H1 (cell line): ENCODE data around the gene GBA2. TPM values are rescaled to one million over a fixed set of nuclear protein-coding genes. Genes with fewer than 3 reads are reported as not detected.

Experiments used
- CTCF ChIA-PET: fragments of 300-600 bp; sonication (Branson Sonifier 250); formaldehyde crosslinking; loops from one replicate; lab custom pipeline; 2021; ENCODE audit not compliant: partially characterized antibody; lab: Charles Lee
- POLR2A ChIA-PET: fragments of 300-600 bp; sonication (Branson Sonifier 250); formaldehyde crosslinking; loops from one replicate; lab custom pipeline; 2021; ENCODE audit warnings: inconsistent platforms; ENCODE audit not compliant: partially characterized antibody; lab: Charles Lee
- DNase-seq, 2 experiments: peaks; one replicate each; pipeline versions ENCODE4 v3.0.0 to v3.0.0-alpha.2; 2010 to 2022; ENCODE audit warnings: low spot score in 2 of 2, low read depth in 1 of 2, mixed read lengths in 1 of 2
- FAIRE-seq: peaks from 2 replicates; lab custom pipeline; 2011; peaks lifted over from hg19 to GRCh38; lab: Jason Lieb, UNC
- H2AFZ ChIP-seq: 2 replicates; pipeline ENCODE4 v1.8.1; 2012; ENCODE audit warnings: low read length, inconsistent platforms
- H2AK5ac ChIP-seq: 2 replicates; pipeline ENCODE4 v1.6.1; 2013; ENCODE audit warnings: low read depth, low read length
- H2BK120ac ChIP-seq: replicated peaks from 2 replicates; pipeline ENCODE3; 2013; ENCODE audit warnings: low read depth, low read length, inconsistent platforms
- H2BK12ac ChIP-seq: 2 replicates; pipeline ENCODE4 v1.6.1; 2013; ENCODE audit warnings: low read depth, low read length
- H2BK15ac ChIP-seq: 2 replicates; pipeline ENCODE4 v1.6.1; 2013; ENCODE audit warnings: low read length
- H2BK20ac ChIP-seq: 2 replicates; pipeline ENCODE4 v1.6.1; 2013; ENCODE audit warnings: low read length
- H2BK5ac ChIP-seq: 2 replicates; pipeline ENCODE4 v1.6.1; 2013; ENCODE audit warnings: low read depth, low read length
- H3K14ac ChIP-seq: 2 replicates; pipeline ENCODE4 v1.6.1; 2013; ENCODE audit warnings: inconsistent platforms; ENCODE audit not compliant: insufficient read length
- H3K18ac ChIP-seq: 2 replicates; pipeline ENCODE4 v1.6.1; 2013; ENCODE audit warnings: low read length; ENCODE audit errors: extremely low read depth
- H3K23ac ChIP-seq: 2 replicates; pipeline ENCODE4 v1.6.1; 2013; ENCODE audit warnings: inconsistent platforms; ENCODE audit not compliant: insufficient read length
- H3K23me2 ChIP-seq: 2 replicates; pipeline ENCODE4 v1.6.1; 2013; ENCODE audit warnings: low read depth, low read length
- H3K27ac ChIP-seq: 2 replicates; pipeline ENCODE4 v1.6.1; 2011; ENCODE audit warnings: low read depth, low read length, inconsistent platforms
- H3K27me3 ChIP-seq, 4 experiments: replicated peaks in 1 of 4; 1 replicate in 1 of 4; 2 replicates in 3 of 4; pipeline versions ENCODE4 v1.6.1 to v1.8.1; 2011 to 2013; ENCODE audit warnings: low read length in 3 of 4, mild to moderate bottlenecking in 3 of 4, inconsistent platforms in 2 of 4, mixed read lengths in 2 of 4, moderate library complexity in 1 of 4; ENCODE audit not compliant: control insufficient read depth in 3 of 4, insufficient read depth in 3 of 4; ENCODE audit errors: extremely low read depth in 1 of 4
- H3K36me3 ChIP-seq, 4 experiments: 2 replicates each; pipeline versions ENCODE4 v1.6.1 to v1.8.1; 2011 to 2013; ENCODE audit warnings: mild to moderate bottlenecking in 4 of 4, low read length in 3 of 4, moderate library complexity in 2 of 4, control low read depth in 1 of 4, inconsistent platforms in 1 of 4; ENCODE audit not compliant: insufficient read depth in 4 of 4, control insufficient read depth in 2 of 4
- H3K4ac ChIP-seq: replicated peaks from 2 replicates; pipeline ENCODE3; 2013; ENCODE audit warnings: low read length, low read depth, mixed read lengths, inconsistent platforms; ENCODE audit not compliant: insufficient read length
- H3K4me1 ChIP-seq, 4 experiments: replicated peaks in 1 of 4; 1 replicate in 1 of 4; 2 replicates in 3 of 4; pipeline versions ENCODE4 v1.6.1 to v1.8.1; 2011 to 2013; ENCODE audit warnings: low read length in 3 of 4, inconsistent platforms in 2 of 4, mixed read lengths in 1 of 4; ENCODE audit not compliant: insufficient read depth in 4 of 4, control insufficient read depth in 3 of 4
- H3K4me2 ChIP-seq, 2 experiments: 2 replicates each; pipeline versions ENCODE4 v1.6.1 to v1.8.1; 2011 to 2013; ENCODE audit warnings: low read depth in 2 of 2, low read length in 2 of 2, control low read depth in 1 of 2, inconsistent platforms in 1 of 2, mild to moderate bottlenecking in 1 of 2; ENCODE audit not compliant: insufficient read depth in 1 of 2
- H3K4me3 ChIP-seq, 4 experiments: fragments of 200-600, 300-600 bp in 1 of 4; sonication (generic), shearing (Covaris generic), sonication (Bioruptor Twin) in 1 of 4; 2 replicates each; pipeline versions ENCODE4 v1.5.1 to v1.8.1; 2011 to 2016; ENCODE audit warnings: low read length in 4 of 4, low read depth in 3 of 4, control low read depth in 2 of 4, inconsistent platforms in 2 of 4, mild to moderate bottlenecking in 2 of 4, mixed read lengths in 1 of 4, moderate library complexity in 1 of 4; ENCODE audit not compliant: insufficient read depth in 2 of 4; ENCODE audit errors: extremely low read depth in 1 of 4
- H3K56ac ChIP-seq: replicated peaks from 2 replicates; pipeline ENCODE3; 2013; ENCODE audit warnings: low read depth, mild to moderate bottlenecking, mixed read lengths, low read length, inconsistent platforms; ENCODE audit not compliant: insufficient read length
- H3K79me1 ChIP-seq: 2 replicates; pipeline ENCODE4 v1.6.1; 2013; ENCODE audit warnings: low read depth, low read length, control low read depth
- H3K79me2 ChIP-seq, 2 experiments: 2 replicates each; pipeline versions ENCODE4 v1.6.1 to v1.8.1; 2012 to 2013; ENCODE audit warnings: low read length in 2 of 2, mild to moderate bottlenecking in 2 of 2, inconsistent platforms in 1 of 2; ENCODE audit not compliant: insufficient read depth in 2 of 2, control insufficient read depth in 1 of 2
- H3K9ac ChIP-seq, 4 experiments: replicated peaks in 1 of 4; 1 replicate in 1 of 4; 2 replicates in 3 of 4; pipeline versions ENCODE4 v1.6.1 to v1.8.1; 2011 to 2013; ENCODE audit warnings: low read depth in 3 of 4, low read length in 3 of 4, control low read depth in 2 of 4, mild to moderate bottlenecking in 2 of 4, moderate library complexity in 2 of 4, inconsistent platforms in 1 of 4; ENCODE audit errors: extremely low read depth in 1 of 4
- H3K9me3 ChIP-seq, 2 experiments: 2 replicates each; pipeline versions ENCODE4 v1.6.1 to v1.8.1; 2012 to 2013; ENCODE audit warnings: mild to moderate bottlenecking in 2 of 2, moderate library complexity in 2 of 2, control low read depth in 1 of 2, inconsistent platforms in 1 of 2, low read depth in 1 of 2, low read length in 1 of 2, mixed read lengths in 1 of 2; ENCODE audit not compliant: insufficient read depth in 2 of 2
- H4K20me1 ChIP-seq, 2 experiments: replicated peaks in 1 of 2; 2 replicates each; pipeline versions ENCODE3 to v1.8.1; 2011 to 2013; ENCODE audit warnings: inconsistent platforms in 2 of 2, low read length in 2 of 2, mild to moderate bottlenecking in 1 of 2; ENCODE audit not compliant: insufficient read depth in 2 of 2, control insufficient read depth in 1 of 2
- H4K5ac ChIP-seq: 2 replicates; pipeline ENCODE4 v1.6.1; 2013; ENCODE audit warnings: low read length, low read depth, mixed read lengths, inconsistent platforms; ENCODE audit not compliant: insufficient read length
- H4K8ac ChIP-seq: 2 replicates; pipeline ENCODE4 v1.8.0; 2013; ENCODE audit warnings: mild to moderate bottlenecking, moderate library complexity, low read length, inconsistent platforms; ENCODE audit not compliant: insufficient read depth; ENCODE audit errors: extremely low read depth
- H4K91ac ChIP-seq: replicated peaks from 2 replicates; pipeline ENCODE3; 2013; ENCODE audit warnings: low read length, mixed read lengths, inconsistent platforms; ENCODE audit not compliant: insufficient read length
- EP300 ChIP-seq, 2 experiments: IDR thresholded peaks; 1 replicate in 1 of 2; 2 replicates in 1 of 2; pipeline ENCODE4 v1.6.1; 2011 to 2012; ENCODE audit warnings: low read depth in 2 of 2, low read length in 2 of 2, mild to moderate bottlenecking in 2 of 2, borderline replicate concordance in 1 of 2, inconsistent platforms in 1 of 2, moderate library complexity in 1 of 2
- SIN3A ChIP-seq, 2 experiments: IDR thresholded peaks in 1 of 2; conservative IDR thresholded peaks in 1 of 2; 2 replicates each; pipeline ENCODE4 v1.6.1; 2011 to 2012; ENCODE audit warnings: low read length in 2 of 2, improper control_type of control experiment in 1 of 2, low read depth in 1 of 2, mild to moderate bottlenecking in 1 of 2
- ZNF274 ChIP-seq: IDR thresholded peaks from 2 replicates; pipeline ENCODE4 v1.7.0; 2012; ENCODE audit warnings: low read length, borderline replicate concordance; ENCODE audit errors: extremely low read depth
- WGBS, 2 experiments: shearing (Covaris generic) in 1 of 2; methylation state at CpG; one replicate each; pipeline versions ENCODE4 v1.1.6 to v1.1.7; 2013 to 2015; ENCODE audit warnings: low lambda C conversion rate in 2 of 2, mixed read lengths in 2 of 2, inconsistent platforms in 1 of 2, low coverage in 1 of 2, missing lambda C conversion rate in 1 of 2; ENCODE audit not compliant: insufficient replicate concordance in 2 of 2, insufficient coverage in 1 of 2, insufficient read length in 1 of 2; ENCODE audit errors: extremely low coverage in 1 of 2, missing lambda C conversion rate in 1 of 2; 5-methylcytosine and 5-hydroxymethylcytosine counted together
- long read RNA-seq, 2 experiments: library from RNA in 1 of 2; library from capped mRNA in 1 of 2; stranded (forward); transcript quantifications; one replicate each; pipeline ENCODE4 v2.0.0, GENCODE V29; 2021; ENCODE audit warnings: inconsistent platforms in 1 of 2
- polyA minus RNA-seq, 3 experiments: library from RNA; depleted of rRNA, polyadenylated mRNA; stranded (reverse); fragments of >200 nt; gene quantifications; 1 replicate in 2 of 3; 2 replicates in 1 of 3; pipeline ENCODE4 v1.2.3, GENCODE V29; 2011
- polyA plus RNA-seq, 7 experiments: library from polyadenylated mRNA; depleted of rRNA in 3 of 7; stranded (reverse) in 5 of 7; unstranded in 2 of 7; fragments of >200 nt in 5 of 7; fragments of 200-250 nt in 2 of 7; gene quantifications; 1 replicate in 5 of 7; 2 replicates in 1 of 7; 4 replicates in 1 of 7; pipeline versions ENCODE4 v1.2.1 to v1.2.3, GENCODE V29; 2011 to 2013; ENCODE audit warnings: missing spikeins in 2 of 7, mixed read lengths in 2 of 7
- total RNA-seq: library from RNA; stranded (reverse); fragmentation: NEBNext Ultra II Directional; extraction: Animal tissue kit (Norgen Biotek cat#: 25700); gene quantifications from 2 replicates; pipeline ENCODE4 v1.2.1, GENCODE V29; 2021
- TF ChIP-seq, protein P1 (sequence below): IDR thresholded peaks from 2 replicates; pipeline ENCODE4 v1.6.1; 2012; ENCODE audit warnings: low read length, inconsistent platforms

Gene GBA2
- total RNA-seq (69.1 and 71.9 TPM in 2 replicates), polyA plus RNA-seq (2011; rRNA removed) (64.2 and 81.4 TPM in 2 replicates), polyA minus RNA-seq (2011; rRNA and poly(A)+ RNA removed) (132 and 143 TPM in 2 replicates)
- 87.4 TPM for polyA plus RNA-seq (2011; cell fraction: cytosol; rRNA removed)
- 241 TPM for polyA plus RNA-seq (2011; cell fraction: nucleus; rRNA removed)
- 67.1 to 85.0 TPM (median 79.7 TPM) in 4 replicates for polyA plus RNA-seq (2012, experiment 1 of 2)
- polyA plus RNA-seq (2012, experiment 2 of 2) = 57.6 TPM
- polyA plus RNA-seq (2013, experiment 1 of 2) = 48.6 TPM
- 44.0 TPM for polyA plus RNA-seq (2013, experiment 2 of 2)
- 39.7 TPM for polyA minus RNA-seq (2011; cell fraction: cytosol; rRNA and poly(A)+ RNA removed)
- polyA minus RNA-seq (2011; cell fraction: nucleus; rRNA and poly(A)+ RNA removed) = 91.8 TPM
- long read RNA-seq, experiment 1, partial matches to known transcripts = 23 of 33 reads
- long read RNA-seq, experiment 1, other reads (novel, unspliced or antisense) = 9 of 33 reads
- long read RNA-seq, experiment 2, partial matches to known transcripts = 12 of 14 reads
- long read RNA-seq, experiment 2, other reads (novel, unspliced or antisense) = 2 of 14 reads

GRCh38 chr9:35748858-35749514, at the start of gene GBA2, which contains the start of gene RGP1:
TSS of gene GBA2 (minus strand) at chr9:35749228. CDS start at chr9:35748704, 524 bp downstream.
TSS of gene RGP1 (plus strand) at chr9:35749287. CDS start at chr9:35749756, 469 bp downstream.
- Histone ChIP-seq H3K79me1 (peaks cover 10% of the 10 kb centered on the region; the same call in 1 of the 2 replicates), H3K18ac (no peak within 1 kb of the TSS), H3K56ac (peak within 1 kb of the TSS; percentile 60), H2AK5ac (no peak within 1 kb of the TSS), H3K14ac (no peak within 1 kb of the TSS), H2BK5ac (peak within 1 kb of the TSS; percentile 80), H4K8ac (peak within 1 kb of the TSS; percentile 70), H3K9me3 (no peaks in the 10 kb centered on the region), H3K27me3 (no peaks in the 10 kb centered on the region), H4K20me1 (peaks cover 11 to 24% of the 10 kb centered on the region in 2 experiments), H3K9ac (peak within 1 kb of the TSS; percentile 66 to 81 (median 72)), H4K91ac (no peak within 1 kb of the TSS), H2BK20ac (no peak within 1 kb of the TSS), H3K4me3 (peak within 1 kb of the TSS; percentile 88 to 98 (median 94)), H3K36me3 (peaks cover 6 to 33% (median 18%) of the 10 kb centered on the region in 4 experiments; a peak in 6 of 8 replicates), H2BK15ac (no peak within 1 kb of the TSS; the same call in 1 of the 2 replicates), H3K4me2 (peak within 1 kb of the TSS; percentile 98 to 99), H3K27ac (peak within 1 kb of the TSS; percentile 74; the same call in 1 of the 2 replicates), H3K4me1 (peaks cover 0 to 19% (median 5%) of the 10 kb centered on the region in 4 experiments; a peak in 5 of 7 replicates), H3K23ac (no peak within 1 kb of the TSS), H2BK120ac (no peak within 1 kb of the TSS), H2BK12ac (peak within 1 kb of the TSS; percentile 12; the same call in 1 of the 2 replicates), H3K4ac (no peak within 1 kb of the TSS), H2AFZ (peak within 1 kb of the TSS; percentile 30; the same call in 1 of the 2 replicates), H3K79me2 (peaks cover 21 to 40% of the 10 kb centered on the region in 2 experiments), H4K5ac (peak within 1 kb of the TSS; percentile 84), H3K23me2 (peaks cover 11% of the 10 kb centered on the region)
- CTCF ChIA-PET = interaction anchor here (0.5 to 7.2 kb wide), 14 partner anchors 9 to 258 kb away, joined by 3 to 87 read pairs (median 4); partner anchors contain the start of genes CREB3 and TLN1
- 1% methylated on average over 44 of the region's 69 CpGs; no CpG with 5 or more reads in 1 of the 2 experiments for WGBS, 2 experiments
- FAIRE-seq (no peak), DNase-seq (peak in 1 of 2 experiments; percentile 88)
- POLR2A ChIA-PET = interaction anchor here (0.8 to 7.0 kb wide), 20 partner anchors 8 to 149 kb away, joined by 3 to 59 read pairs (median 4); partner anchors contain the start of genes ARHGEF39, CCDC107, CREB3 and RMRP
- TF ChIP-seq EP300 (IDR thresholded peaks at IDR 0.05; ENCODE audit: borderline replicate concordance in 1 of 2, low read depth in 2 of 2, low read length in 2 of 2) (0 out of 3 replicates have a peak, but pooled peaks of 1 of the 2 experiments have one; percentile 70), ZNF274 (no peak), SIN3A (conservative IDR thresholded peaks at IDR 0.05 in 1 of 2, IDR thresholded peaks at IDR 0.05 in 1 of 2; ENCODE audit: low read depth in 1 of 2, low read length in 2 of 2) (peak; percentile 18 to 21; a peak in 1 of 4 replicates)
- TF ChIP-seq, protein P1, sequence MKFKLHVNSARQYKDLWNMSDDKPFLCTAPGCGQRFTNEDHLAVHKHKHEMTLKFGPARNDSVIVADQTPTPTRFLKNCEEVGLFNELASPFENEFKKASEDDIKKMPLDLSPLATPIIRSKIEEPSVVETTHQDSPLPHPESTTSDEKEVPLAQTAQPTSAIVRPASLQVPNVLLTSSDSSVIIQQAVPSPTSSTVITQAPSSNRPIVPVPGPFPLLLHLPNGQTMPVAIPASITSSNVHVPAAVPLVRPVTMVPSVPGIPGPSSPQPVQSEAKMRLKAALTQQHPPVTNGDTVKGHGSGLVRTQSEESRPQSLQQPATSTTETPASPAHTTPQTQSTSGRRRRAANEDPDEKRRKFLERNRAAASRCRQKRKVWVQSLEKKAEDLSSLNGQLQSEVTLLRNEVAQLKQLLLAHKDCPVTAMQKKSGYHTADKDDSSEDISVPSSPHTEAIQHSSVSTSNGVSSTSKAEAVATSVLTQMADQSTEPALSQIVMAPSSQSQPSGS = no peak
